ENCODE results near the gene NEK9.

DNA sequence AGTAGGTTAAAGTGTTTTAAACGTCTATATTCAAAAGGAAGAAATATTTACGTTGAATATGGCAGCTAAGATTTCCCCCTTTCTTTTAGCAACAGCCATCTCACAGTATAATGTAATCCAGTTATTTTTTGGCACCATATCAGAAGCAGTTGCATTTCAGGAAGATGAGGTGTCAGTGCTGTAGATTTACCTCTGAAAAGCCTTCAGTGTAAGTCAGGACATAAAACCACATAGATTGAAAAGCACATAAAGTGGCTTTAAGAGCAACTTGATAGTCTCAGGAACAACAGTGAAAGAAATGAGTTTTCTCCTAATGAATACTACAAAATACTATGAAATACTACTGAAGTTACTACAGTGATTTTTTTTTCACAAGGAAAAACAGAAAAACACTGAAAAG is 82.5 kb downstream of the NEK9 start:
- TF ChIP-seq, protein P1, sequence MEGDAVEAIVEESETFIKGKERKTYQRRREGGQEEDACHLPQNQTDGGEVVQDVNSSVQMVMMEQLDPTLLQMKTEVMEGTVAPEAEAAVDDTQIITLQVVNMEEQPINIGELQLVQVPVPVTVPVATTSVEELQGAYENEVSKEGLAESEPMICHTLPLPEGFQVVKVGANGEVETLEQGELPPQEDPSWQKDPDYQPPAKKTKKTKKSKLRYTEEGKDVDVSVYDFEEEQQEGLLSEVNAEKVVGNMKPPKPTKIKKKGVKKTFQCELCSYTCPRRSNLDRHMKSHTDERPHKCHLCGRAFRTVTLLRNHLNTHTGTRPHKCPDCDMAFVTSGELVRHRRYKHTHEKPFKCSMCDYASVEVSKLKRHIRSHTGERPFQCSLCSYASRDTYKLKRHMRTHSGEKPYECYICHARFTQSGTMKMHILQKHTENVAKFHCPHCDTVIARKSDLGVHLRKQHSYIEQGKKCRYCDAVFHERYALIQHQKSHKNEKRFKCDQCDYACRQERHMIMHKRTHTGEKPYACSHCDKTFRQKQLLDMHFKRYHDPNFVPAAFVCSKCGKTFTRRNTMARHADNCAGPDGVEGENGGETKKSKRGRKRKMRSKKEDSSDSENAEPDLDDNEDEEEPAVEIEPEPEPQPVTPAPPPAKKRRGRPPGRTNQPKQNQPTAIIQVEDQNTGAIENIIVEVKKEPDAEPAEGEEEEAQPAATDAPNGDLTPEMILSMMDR (conservative IDR thresholded peaks at IDR 0.05; ENCODE audit: low read depth, low read length): no peak
- TF ChIP-seq EZH2 (IDR thresholded peaks at IDR 0.05; ENCODE audit: low read length, unreplicated experiment) (no peak), EZH2phosphoT487 (IDR thresholded peaks at IDR 0.05; ENCODE audit: borderline replicate concordance, low read length) (no peak)
